Measurements from ENCODE around the gene GOLGA3.
A peak's percentile ranks its signal among the peaks of the same experiment; 100 is the strongest.
"Not testable (repeated sequence)": the region's sequence is repeated elsewhere in the genome, so short reads cannot be mapped to it uniquely, and the experiment has no call there.

GOLGA3 gene

DNA sequence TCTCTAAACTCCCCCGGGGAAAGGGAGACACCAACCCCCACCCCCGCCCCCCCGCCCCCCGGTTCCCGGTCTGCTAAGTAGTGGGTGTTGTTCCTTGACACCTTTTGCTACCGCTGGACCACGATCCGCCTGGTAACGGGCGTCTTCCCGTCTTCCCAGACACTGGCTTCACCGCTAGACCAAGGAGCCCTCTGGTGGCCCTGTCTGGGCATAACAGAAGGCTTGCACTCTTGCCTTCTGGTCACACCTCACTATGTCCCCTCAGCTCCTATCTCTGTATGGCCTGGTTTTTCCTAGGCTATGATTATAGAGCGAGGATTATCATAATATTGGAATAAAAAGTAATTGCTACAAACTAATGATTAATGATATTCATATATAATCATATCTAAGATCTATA, 19.3 kb downstream of the GOLGA3 start:
- peak; percentile 34 for DNase-seq

DNA sequence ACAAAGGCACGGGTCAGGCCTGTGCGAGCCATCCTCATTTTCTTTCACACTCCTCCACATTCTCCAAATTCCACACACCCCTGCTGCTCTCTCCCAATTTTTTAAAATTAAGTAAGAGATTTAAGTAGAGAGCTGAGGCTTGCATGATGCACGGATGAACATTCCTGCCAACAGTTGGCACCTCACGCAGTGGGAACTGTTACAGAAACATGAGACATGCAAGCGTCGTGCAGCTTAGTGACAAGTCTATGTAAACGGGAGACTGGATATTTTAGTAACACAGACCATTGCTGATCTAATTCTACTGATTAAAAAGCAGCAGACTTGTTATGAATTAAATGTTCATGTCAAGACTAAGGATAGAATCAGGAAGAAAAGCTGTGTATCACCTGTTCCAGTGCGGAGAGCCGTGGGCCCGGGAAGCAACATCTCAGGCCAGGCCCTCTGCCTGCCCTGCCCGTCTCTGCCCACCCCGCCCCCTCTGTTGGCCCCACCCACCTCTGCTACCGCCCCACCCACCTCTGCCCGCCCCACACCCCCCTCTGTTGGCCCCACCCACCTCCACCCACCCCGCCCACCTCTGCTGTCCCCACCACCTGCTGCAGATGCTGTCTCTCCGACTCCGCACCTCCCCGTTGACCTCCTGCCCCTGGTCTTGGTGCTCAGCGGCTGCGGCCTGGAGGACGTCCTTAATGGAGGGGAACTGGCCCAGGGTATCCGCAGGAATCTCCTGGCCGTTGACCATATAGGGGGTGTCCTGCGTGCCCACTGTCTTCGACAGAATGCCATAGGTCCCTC, 21.2 kb downstream of the GOLGA3 start:
- no peak for DNase-seq

DNA sequence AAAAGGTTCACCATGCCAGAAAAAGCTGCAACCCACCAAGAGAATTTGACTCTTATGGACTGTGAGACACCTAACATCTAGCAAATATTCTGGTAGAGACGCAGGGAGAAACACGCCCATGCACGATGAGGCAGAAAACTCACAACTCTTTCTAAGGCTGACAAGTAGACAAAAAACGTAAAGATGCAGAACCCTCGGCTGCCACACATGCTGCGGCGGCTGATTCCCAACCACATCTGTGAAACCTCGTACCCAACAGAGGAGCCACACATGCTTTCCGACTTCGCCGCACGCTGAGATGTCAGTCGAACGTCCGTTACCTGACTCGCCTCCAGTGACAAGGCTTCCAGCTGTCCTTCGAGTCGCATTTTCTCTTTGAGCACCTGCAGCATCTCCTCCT, 21.8 kb downstream of the GOLGA3 start:
- DNase-seq = peak; percentile 22

DNA sequence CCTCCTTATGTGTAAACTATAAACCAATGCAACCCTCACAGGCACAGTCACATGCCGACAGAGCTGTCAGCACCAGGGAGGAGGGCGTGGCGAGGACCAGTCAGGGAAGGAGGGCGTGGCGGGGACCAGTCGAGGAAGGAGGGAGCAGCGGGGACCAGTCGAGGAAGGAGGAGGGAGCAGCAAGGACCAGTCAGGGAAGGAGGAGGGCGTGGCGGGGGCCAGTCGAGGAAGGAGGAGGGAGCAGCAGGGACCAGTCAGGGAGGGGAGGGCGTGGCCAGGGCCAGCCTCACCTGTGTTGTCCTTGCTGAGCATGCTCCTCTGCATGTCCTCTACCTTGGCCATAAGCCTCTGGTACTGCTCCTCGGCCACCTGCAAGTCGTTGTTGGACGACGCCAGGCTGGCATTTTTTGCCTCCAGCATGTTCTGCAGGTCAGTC, 24.2 kb downstream of the GOLGA3 start:
- DNase-seq = no peak

DNA sequence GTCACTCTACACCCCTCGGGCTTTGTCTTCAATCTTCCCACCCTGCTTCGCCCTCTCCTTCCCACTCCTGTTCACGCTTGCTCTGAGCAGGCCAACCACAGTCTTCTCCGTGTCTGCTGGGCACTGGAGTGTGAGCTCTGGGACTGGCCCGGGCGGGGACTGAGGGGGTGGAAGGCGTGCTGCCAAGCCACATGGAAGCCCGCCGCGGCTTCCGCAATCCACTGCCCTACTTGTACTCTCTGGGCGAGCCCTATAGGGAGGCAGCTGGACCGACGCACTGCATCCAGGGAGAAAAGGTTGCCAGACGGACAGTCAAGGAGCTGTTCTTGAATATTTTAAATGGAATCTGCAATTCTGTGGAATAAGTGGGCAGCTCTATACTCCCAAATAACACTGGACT, 24.8 kb downstream of the GOLGA3 start:
- DNase-seq = no peak

DNA sequence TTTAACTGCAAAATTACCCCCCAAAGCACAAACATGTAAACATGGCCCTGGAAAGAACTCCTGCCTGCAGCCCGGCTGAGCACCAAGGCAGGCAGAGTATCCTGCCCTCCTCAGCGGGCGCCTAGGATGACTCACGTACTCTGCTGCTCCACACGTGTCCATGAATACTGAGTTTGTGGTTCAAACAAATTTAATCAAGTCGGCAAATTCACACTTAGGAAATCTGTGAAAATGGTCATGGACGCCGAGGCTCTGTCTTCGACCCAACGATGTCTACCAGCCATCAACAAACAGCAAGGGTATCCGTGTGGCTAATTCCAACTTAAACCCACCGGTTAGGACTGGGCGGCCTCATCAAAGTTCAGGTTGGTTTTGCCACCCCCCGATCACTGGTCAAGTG, 25.5 kb downstream of the GOLGA3 start:
- DNase-seq = no peak

DNA sequence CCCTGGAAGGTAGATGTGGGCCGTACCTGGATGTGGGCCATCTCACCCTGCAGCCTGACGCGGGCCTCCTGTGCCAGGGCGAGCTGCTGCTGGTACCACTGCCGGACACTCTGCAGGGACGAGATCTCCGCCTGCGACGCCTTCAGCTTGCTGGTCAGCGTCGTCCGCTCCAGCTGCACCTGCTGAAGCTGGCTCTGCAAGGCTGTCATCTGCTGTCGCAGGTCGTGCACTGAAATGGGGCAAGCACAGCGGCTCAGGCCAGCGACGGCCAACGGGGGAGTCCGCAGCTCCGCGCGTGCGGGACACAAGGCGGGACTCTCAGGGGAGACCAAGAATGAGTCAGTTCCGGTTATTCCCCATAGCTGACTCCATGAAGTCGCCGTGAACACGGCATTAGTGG, 26.9 kb downstream of the GOLGA3 start:
- no peak for DNase-seq

DNA sequence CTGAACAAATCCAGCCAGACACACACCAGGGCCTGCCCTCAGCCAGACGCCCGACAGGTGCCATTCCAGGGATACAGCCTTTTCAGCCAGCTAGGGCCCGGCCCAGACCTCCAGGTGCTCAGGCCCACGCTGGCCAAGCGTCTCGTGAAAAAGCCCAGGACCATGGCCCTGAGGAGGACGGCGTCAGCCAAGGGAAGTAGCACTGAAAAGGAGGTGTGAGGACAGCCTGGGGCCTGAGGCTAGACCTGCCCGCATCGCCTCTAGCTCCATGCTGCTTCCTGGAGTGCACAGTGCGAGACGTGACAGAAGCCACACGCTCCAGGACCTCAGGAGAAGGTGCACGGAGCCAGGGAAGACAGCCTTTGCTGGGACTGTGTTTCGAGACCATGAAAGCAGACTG, 29.8 kb downstream of the GOLGA3 start:
- DNase-seq = no peak

DNA sequence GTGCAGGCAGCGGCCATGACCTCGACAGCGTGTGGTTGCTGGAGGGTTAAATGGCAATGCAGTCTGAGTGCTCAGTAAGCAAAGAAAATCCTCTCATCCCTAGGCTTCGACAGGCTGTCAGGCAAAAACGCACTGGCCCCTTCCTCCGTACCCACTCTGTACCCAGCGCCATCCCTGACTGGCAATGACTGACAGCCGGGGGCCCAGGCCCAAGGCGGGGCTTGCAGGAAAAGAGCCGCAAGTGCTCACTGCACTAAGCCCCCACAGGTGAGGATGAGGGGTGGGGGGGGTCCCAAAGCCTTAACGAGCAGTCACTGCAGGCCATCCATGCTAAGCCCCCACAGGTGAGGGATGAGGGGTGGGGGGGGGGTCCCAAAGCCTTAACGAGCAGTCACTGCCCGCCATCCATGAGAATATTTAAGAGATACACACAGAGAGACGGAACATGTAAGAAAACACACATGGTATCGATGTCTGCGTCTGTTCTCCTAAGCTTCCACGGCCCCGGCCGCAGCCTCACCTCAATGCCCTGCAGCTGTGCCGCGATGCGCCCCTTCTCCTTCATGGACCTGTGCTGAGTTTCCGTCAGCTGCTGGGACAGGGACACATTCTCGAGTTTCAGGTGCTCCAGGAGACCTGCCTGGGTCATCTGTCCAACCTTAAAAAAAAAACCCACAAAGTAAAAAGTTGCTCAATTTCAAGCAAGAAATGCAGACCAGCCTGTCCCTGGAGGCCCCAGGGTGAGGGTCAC, 30.7 kb downstream of the GOLGA3 start:
- no peak for DNase-seq

DNA sequence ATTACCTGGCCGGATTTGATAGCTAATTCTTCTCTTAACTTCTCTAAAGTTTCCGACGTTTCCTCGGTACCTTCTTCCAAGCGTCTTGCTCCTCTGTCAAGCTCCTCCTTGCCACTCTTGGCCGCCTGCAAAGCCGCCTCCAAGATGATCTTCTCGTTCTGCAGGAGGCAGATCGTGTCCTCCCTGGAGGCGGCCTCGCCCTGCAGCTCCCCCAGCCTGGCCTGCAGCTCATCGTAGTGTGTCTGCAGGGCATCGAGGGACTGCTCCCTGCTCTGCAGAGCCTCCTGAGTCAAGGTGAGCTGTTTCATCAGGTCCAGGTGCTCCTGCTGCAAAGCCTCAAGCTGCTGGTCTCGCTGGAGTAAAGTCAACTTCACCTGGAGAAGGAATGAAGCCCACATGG, 32.8 kb downstream of the GOLGA3 start:
- no peak for DNase-seq

DNA sequence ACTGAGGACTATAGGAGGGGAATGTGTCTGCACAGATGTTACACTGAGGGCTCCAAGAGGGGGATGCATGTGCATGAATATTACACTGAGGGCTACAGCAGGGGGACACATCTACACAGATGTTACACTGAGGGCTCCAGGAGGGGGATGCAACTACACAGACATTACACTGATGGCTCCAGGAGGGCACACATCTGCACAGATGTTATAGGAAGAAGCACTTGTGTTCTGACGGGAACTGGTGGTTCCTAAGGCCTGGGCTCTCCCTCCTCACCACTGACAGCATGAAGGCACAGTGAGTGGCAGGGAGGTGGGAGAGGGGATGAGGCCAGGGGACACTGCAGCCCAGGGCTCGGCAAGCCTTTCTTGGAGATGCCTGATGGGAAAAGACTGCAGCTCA, 36.7 kb downstream of the GOLGA3 start:
- DNase-seq = not testable (repeated sequence)

DNA sequence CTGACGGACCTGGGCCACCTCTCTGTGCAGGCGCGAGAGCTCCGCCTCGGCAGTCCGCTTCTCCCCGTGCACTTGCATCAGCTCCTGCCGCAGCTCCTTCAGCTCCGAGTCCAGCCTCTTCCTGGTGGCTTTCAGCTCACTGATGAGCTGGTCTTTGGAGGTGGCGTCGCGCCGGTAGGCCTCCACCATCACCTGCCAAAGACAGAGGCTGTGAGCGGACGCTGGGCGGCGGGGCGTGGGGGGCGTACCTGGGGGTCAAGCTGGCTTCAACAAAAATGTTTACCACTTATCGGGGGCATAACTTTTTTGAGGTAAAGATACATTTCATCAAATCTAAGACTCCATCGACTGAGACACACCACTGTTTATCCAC, 39.6 kb downstream of the GOLGA3 start:
- DNase-seq = no peak

DNA sequence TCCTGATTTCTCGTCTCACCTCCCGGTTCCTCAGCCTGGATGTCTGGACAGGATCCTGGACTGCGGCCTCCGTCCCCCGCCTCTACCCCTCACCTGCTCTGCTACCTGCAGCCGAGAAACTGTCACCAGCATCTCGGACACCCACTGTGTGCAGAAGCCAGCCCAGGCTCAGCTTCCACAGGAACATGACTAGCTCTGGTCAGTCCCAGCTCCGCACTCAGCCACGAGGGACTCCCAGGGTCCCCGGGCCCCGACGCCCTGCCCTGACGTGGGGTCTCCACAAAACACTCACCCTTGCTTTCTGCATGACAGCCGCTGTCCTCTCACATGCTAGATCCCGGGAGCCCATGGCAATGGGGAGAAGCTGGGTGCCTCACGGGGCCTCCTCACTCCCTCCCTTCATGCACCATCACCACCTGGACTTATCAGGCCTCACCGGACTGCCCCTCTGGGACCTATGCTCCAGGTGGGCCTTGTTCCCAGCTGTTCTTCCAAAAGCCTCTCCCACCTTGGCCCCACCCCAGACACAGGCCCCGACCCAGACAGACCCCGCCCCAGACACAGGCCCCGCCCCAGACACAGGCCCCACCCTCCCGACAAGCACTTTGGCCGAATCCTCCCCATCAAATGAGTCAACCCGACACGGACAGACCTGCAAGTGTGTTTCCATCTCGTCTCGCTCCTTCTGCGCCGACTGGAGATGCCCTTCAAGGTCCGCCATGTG, 40.1 kb downstream of the GOLGA3 start:
- no peak for DNase-seq

DNA sequence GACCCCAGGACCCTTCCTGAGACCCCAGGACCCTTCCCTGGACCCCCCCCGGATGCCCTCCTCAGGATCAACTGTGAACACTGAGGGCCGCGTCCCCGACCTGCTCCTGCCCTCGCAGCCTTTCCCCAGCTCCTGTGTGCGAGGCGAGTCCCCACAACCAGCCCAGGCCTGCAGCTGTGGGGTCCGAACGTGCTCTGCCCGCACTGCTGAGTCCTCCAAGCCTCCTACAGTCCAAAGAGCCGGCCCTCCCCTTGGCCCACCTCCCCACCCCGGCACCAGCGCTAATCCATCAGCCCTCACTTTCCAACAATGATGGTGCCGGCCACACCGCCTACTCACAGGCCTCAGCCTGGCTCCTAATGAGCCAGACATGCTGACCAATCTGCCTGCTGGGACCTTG, 40.8 kb downstream of the GOLGA3 start:
- no peak for DNase-seq

DNA sequence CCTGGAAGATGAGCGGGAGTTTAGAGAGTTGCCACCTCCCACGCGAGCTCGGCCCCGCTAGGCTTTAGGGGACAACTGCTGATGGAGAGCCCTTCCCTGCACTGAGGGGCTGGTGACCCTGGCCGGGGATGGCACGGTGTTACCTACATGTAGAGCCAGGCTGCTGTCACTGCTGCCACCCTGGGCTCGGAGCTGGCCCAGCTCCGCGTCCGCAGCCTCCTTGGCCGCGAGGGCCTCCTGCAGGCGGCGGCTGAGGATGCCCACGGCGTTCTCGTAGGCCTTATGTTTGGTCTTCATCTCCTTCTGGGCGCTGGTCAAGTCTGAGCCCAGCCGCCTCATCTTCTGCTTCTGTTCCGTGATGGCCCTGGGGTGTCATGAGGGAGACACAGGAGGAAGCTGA, 42.5 kb downstream of the GOLGA3 start:
- no peak for DNase-seq

DNA sequence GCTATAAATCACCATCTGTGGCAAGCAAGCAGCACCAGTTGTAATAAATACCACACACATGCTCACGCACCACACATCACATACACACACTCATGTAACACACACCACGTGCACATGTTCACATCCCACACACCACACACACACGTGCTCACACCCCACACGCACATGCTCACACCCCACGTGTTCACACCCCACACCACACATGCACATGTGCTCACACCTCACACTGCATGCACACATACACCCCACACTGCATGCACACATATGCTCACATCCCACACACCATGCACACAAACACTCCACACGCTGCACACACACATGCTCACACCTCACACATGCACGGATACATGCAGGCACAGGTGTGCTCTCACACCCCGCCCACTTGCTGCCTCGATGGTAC, 44.1 kb downstream of the GOLGA3 start:
- DNase-seq = no peak

DNA sequence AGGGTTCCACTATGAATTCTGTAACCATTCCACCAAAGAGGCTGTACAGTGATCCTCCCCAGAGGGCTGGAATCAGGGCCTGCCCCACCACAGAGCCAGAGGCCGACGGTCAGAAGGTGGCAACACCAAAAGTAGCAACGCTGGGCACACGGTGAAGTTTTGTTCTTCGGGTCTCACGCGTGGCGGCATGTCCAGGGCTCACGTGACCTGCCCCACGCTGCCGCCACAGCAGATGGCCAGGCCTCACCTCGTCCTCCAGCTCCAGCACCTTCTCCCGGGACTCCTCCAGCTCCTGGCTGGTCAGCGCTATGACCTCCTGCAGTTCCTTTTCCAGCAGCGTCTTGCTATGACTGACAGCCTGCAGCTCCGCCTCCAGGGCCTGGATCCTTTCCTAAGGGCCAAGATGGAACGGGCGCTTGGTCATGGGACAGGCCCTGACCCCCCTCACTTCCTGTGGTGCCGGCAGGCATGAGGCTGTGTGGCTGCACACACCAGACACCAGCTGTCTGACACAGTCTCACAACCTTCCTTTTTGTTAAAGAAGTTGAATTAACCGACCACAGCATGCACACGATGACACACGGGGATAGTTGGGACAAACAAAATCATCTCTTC, 44.6 kb downstream of the GOLGA3 start:
- DNase-seq = no peak

DNA sequence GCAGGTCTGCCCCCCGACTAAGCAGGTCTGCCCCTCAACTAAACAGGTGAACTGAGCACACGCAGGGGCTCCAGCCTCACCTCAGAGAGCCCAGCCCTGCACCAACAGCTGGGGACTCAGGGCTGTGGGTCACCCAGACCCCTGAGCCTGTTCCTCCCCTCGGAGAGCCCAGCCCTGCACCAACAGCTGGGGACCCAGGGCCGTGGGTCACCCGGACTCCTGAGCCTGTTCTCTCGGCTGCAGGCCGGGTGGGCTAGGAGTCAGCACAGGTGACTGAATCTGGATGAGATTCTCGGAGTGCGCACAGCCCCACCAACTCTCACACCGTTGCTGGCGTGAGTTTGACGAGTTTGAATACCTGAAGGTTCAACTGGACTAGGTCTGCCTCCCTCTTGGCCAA, 46.7 kb downstream of the GOLGA3 start:
- no peak for DNase-seq

DNA sequence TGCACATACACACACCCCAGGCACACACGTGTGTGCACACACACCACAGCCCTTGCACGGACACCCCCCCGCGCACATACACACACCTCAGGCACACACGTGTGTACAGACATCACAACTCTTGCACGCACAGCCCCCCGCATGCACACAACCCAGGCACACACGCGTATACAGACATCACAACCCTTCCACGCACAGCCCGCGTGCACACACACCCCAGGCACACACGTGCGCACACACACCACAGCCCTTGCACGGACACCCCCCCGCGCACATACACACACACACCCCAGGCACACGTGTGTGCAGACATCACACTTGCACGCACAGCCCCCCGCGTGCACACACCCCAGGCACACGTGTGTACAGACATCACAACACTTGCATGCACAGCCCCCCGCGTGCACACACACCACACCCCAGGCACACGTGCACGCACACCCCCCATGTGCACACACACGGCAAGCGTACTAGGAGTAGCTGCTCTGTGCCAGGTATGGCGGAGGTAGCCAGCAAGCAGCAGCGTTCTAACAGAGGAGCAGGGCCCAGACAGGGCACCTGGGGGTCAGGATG, 48.8 kb downstream of the GOLGA3 start:
- DNase-seq = no peak

DNA sequence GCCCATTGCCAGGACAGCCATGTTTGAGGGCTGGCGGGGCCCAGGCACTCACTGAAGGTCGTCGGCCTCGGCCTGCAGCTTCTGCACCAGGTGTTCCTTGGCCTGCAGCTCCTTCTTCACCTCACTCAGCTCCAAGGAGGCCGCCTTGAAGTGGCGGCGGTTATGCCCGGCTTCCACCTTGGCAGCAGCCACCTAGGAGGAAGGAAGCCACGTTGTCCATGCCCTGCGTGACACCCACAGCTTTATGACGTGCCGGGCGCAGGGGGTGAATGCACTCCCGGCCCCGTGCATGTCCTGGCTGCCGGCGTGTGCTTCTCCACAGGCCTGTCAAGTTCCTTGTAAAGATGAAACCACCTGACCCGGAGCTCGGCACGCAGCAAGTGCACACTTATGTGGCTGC, 51.1 kb downstream of the GOLGA3 start:
- DNase-seq = no peak

DNA sequence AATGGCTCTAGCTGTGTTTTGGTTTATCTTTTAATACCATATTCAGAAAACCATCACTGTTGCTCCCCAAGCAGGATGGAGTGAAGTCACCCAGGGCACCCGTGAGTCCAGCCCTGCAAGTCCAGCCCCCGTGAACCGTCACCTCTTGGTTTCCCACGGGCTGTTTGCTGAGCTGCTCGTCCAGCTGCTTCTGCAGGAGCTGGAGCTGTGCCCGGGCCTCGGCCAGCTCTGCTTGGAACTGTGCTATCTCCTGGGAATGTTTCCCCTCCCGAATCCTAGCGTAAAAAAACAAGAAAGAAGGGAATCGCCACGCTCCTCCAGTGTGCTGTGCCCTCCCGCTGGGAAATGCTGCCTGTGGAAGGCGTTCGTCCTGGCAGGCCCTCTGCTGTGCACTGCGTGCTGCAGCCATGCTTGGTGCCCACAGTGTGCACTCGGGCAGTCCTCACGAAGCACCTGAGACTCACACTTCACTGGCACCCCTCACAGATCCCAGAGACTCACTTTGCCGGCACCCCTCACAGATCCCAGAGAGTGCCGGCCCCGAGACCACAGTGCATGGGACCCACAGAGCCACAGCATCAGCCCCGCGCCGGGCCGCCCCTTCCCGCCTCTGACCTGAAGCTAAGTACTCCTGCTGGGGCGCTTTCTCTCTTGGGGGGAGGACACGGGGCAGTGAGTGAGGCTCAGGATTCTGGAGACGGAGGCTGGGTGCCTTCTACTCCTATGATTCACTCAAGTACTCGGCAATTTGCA, 51.7 kb downstream of the GOLGA3 start:
- DNase-seq = no peak

DNA sequence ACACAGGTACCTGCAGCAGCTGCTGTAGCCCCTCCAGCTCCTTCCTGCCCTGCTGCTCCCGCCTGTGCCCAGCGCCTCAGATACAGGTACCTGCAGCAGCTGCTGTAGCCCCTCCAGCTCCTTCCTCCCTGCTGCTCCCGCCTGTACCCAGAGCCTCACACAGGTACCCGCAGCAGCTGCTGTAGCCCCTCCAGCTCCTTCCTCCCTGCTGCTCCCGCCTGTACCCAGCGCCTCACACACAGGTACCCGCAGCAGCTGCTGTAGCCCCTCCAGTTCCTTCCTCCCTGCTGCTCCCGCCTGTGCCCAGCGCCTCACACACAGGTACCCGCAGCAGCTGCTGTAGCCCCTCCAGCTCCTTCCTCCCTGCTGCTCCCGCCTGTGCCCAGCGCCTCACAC, 52.4 kb downstream of the GOLGA3 start:
- DNase-seq = not testable (repeated sequence)
